ENCODE data around the gene EDIL3. TPM values are rescaled to one million over a fixed set of nuclear protein-coding genes. Genes with fewer than 3 reads are reported as not detected.

The EDIL3 gene
- total and polyA plus RNA-seq, 10 of the 15 experiments (the other 5 are each of a cell fraction or from before 2014, with no cell fraction given), result 0.01 to 0.62 (median 0.20) TPM

DNA sequence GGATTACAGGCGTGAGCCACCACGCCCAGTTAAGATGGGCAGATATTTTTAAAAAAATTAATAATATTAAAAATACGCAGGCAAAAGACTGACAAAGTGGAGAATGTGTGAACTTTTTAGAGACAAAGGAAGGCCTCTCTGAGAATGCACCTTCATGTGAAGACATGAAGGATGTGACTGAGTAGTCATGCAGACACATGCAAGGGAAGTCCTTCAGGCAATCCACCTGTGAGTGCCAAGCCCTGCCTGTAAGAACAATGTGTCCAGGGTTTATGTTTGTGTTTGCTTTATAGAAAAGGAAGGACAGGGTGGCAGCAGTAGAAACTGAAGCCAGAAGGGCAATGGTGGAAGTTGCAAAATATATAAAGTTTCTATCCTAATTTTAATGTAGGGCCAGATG is 169.2 kb downstream of the EDIL3 start:
- H3K4me1 ChIP-seq (ENCODE audit: control insufficient read depth, insufficient read depth, low read length), result no peaks in the 10 kb centered on the region
- in situ Hi-C loops (cut with MboI) (no loop called here), intact Hi-C loops (cut with micrococcal nuclease; ENCODE audit: unreplicated experiment) (no loop called here)
- SMC1A ChIA-PET (ENCODE audit: uncharacterized antibody, unreplicated experiment), result no interaction called here
- FAIRE-seq (no peak), ATAC-seq (no peak), DNase-seq (ENCODE audit: low read depth, low spot score) (no peak)
- H3K9me3 ChIP-seq (replicated peaks; ENCODE audit: control insufficient read depth, insufficient read depth, low read length), result no peaks in the 10 kb centered on the region
- no peaks in the 10 kb centered on the region for H3K79me2 ChIP-seq (ENCODE audit: control insufficient read depth, insufficient read depth, low read length)
- CTCF ChIA-PET, result no interaction called here
- H2AFZ ChIP-seq (ENCODE audit: control insufficient read depth, low read depth, low read length), result no peak overlapping the region
- POLR2A ChIA-PET, result no interaction called here
- RAD21 ChIA-PET (ENCODE audit: unreplicated experiment), result no interaction called here
- H4K20me1 ChIP-seq (ENCODE audit: control insufficient read depth, insufficient read depth), result no peaks in the 10 kb centered on the region
- H3K36me3 ChIP-seq (ENCODE audit: control insufficient read depth in 2 of 2, insufficient read depth in 2 of 2, low read length in 1 of 2), result no peaks in the 10 kb centered on the region
- BruUV-seq (replicated peaks), result no TSS peak
- no peak overlapping the region for H3K4me3 ChIP-seq
- H3K9ac ChIP-seq (ENCODE audit: control insufficient read depth, insufficient read depth, low read length), result no peak overlapping the region
- H3K27ac ChIP-seq (ENCODE audit: control insufficient read depth, insufficient read depth), result no peak overlapping the region
- whole genome bisulfite sequencing (ENCODE audit: insufficient coverage, insufficient replicate concordance, low lambda C conversion rate, missing lambda C conversion rate), result 67% methylated on average over 3 of the region's 3 CpGs
- no peak for TF ChIP-seq TAF1 (IDR thresholded peaks at IDR 0.05; ENCODE audit: borderline replicate concordance, low read depth, low read length)
- TF ChIP-seq IKZF2 (IDR thresholded peaks at IDR 0.05), result no peak
- no peak for TF ChIP-seq E2F4 (IDR thresholded peaks at IDR 0.05; ENCODE audit: low read depth, low read length)
- TF ChIP-seq ZZZ3 (IDR thresholded peaks at IDR 0.05; ENCODE audit: control insufficient read depth, insufficient read length, low read depth), result no peak
- TF ChIP-seq, protein P1, sequence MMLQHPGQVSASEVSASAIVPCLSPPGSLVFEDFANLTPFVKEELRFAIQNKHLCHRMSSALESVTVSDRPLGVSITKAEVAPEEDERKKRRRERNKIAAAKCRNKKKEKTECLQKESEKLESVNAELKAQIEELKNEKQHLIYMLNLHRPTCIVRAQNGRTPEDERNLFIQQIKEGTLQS (IDR thresholded peaks at IDR 0.05; ENCODE audit: borderline replicate concordance, extremely low read depth, low read depth, low read length), result no peak
- TF ChIP-seq ZSCAN29 (IDR thresholded peaks at IDR 0.05), result no peak
- no peak for TF ChIP-seq HSF1 (IDR thresholded peaks at IDR 0.05; ENCODE audit: low read depth, low read length)
- no peak for TF ChIP-seq TBL1XR1 (IDR thresholded peaks at IDR 0.05; ENCODE audit: low read depth, low read length)
- no peak for TF ChIP-seq IRF5 (IDR thresholded peaks at IDR 0.05; ENCODE audit: borderline replicate concordance)
- TF ChIP-seq PML (IDR thresholded peaks at IDR 0.05; ENCODE audit: low read length), result no peak
- no peak for TF ChIP-seq BACH1 (IDR thresholded peaks at IDR 0.05; ENCODE audit: borderline replicate concordance)
- no peak for TF ChIP-seq HCFC1 (IDR thresholded peaks at IDR 0.05; ENCODE audit: low read length)
- no peaks in the 10 kb centered on the region for H3K27me3 ChIP-seq (replicated peaks in 1 of 2; ENCODE audit: control insufficient read depth in 2 of 2, insufficient read depth in 2 of 2, low read length in 1 of 2)
- no peak overlapping the region for H3K4me2 ChIP-seq (ENCODE audit: control insufficient read depth, insufficient read depth)
